ENCODE results near the gene CMC1.

- no peak for TF ChIP-seq CTCF (IDR thresholded peaks at IDR 0.05)
- no peak for TF ChIP-seq POLR2A (IDR thresholded peaks at IDR 0.05)
Measured at GRCh38 chr3:28301688-28302087, 60.3 kb downstream of the CMC1 start.

Measured in Peyer's patch (tissue), 4 donors.